HG03039 (cell line): ENCODE measurements around the gene RRP15.

Source experiments
- ATAC-seq: cut with Tn5 transposase; IDR thresholded peaks from one replicate; pipeline ENCODE4 v1.9.1; 2021; ENCODE audit warnings: mild to moderate bottlenecking, moderate library complexity; ENCODE audit not compliant: unreplicated experiment

Gene RRP15

GRCh38 chr1:218384581-218384993, 99.5 kb downstream of the RRP15 start:
- ATAC-seq: no peak
